ENCODE measurements around the gene KRTAP4-11.
A peak's percentile ranks its signal among the peaks of the same experiment; 100 is the strongest.
"Not testable (repeated sequence)": the region's sequence is repeated elsewhere in the genome, so short reads cannot be mapped to it uniquely, and the experiment has no call there.

The KRTAP4-11 gene

DNA sequence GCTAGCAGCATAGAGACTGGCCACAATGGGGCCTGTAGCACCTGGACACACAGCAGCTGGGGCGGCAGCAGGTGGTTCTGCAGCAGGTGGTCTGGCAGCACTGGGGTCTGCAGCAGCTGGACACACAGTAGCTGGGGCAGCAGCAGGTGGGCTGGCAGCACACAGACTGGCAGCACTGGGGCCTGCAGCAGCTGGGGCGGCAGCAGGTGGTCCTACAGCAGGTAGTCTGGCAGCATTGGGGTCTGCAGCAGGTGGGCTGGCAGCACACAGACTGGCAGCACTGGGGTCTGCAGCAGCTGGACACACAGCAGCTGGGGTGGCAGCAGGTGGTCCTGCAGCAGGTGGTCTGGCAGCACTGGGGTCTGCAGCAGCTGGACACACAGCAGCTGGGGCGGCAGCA is 42.0 kb upstream of the KRTAP4-11 start:
- H3K4me3 ChIP-seq (ENCODE audit: low read depth, low read length); H3K36me3 ChIP-seq (ENCODE audit: control insufficient read depth in 2 of 2, insufficient read depth in 1 of 2, low read length in 2 of 2); POLR2A ChIA-PET; H3K4me1 ChIP-seq (ENCODE audit: control insufficient read depth, insufficient read depth, low read length); CTCF ChIA-PET; H3K9me3 ChIP-seq (ENCODE audit: control insufficient read depth, insufficient read depth, low read depth, low read length); H3K27ac ChIP-seq (ENCODE audit: extremely low read depth, low read depth, low read length): not testable (repeated sequence)
- peak; percentile 95 for TF ChIP-seq ZIC2 (tag by site-specific recombination; IDR thresholded peaks at IDR 0.05)
- peak; percentile 94 for TF ChIP-seq SCRT1 (tag by site-specific recombination; IDR thresholded peaks at IDR 0.05; ENCODE audit: borderline replicate concordance)
- peak; percentile 74 for TF ChIP-seq SCRT2 (tag by site-specific recombination; IDR thresholded peaks at IDR 0.05)

DNA sequence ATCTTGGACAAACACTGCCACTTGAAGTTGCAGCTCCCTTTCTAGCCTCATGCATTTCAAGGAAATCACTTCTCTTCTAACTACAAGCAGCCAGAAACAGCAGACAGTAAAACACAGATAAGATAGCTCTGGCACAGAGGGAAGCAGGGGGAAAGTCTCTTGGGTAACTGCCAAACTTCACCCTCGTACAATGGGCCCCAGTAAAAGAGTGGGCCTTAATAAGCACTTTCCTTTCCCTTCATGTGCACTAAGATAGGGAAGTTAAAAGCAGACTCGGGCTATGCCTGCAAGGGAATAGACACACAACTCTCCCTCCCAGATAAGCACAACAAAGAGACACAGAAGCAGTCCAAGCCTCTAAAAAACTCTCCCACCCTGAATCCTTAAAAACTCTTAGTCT is 35.7 kb upstream of the KRTAP4-11 start:
- ChIA-PET CTCF (interaction anchor here (1.4 kb wide), 1 partner anchor 495 kb away, joined by 3 read pairs; no protein-coding TSS in a partner anchor), POLR2A (no interaction called here)
- Histone ChIP-seq H3K36me3 (ENCODE audit: control insufficient read depth in 2 of 2, insufficient read depth in 1 of 2, low read length in 2 of 2) (no peaks in the 10 kb centered on the region), H3K27ac (ENCODE audit: extremely low read depth, low read depth, low read length) (no peak overlapping the region), H3K4me3 (ENCODE audit: low read depth, low read length) (no peak overlapping the region), H3K9me3 (ENCODE audit: control insufficient read depth, insufficient read depth, low read depth, low read length) (no peaks in the 10 kb centered on the region), H3K4me1 (ENCODE audit: control insufficient read depth, insufficient read depth, low read length) (no peaks in the 10 kb centered on the region)
- TF ChIP-seq ZNF350 (tag by site-specific recombination; IDR thresholded peaks at IDR 0.05) (no peak), TRIM28 (IDR thresholded peaks at IDR 0.05; ENCODE audit: borderline replicate concordance, low read length) (no peak), PRDM1 (tag by site-specific recombination; IDR thresholded peaks at IDR 0.05) (no peak), ZNF548 (tag by site-specific recombination; IDR thresholded peaks at IDR 0.05) (no peak), ZNF664 (tag by site-specific recombination; IDR thresholded peaks at IDR 0.05) (no peak), HOXD13 (CRISPR knock-in tag; IDR thresholded peaks at IDR 0.05; ENCODE audit: borderline replicate concordance) (no peak), ZNF132 (tag by site-specific recombination; IDR thresholded peaks at IDR 0.05; ENCODE audit: borderline replicate concordance) (no peak), SCRT2 (tag by site-specific recombination; IDR thresholded peaks at IDR 0.05) (no peak)
- TF ChIP-seq, protein P1, sequence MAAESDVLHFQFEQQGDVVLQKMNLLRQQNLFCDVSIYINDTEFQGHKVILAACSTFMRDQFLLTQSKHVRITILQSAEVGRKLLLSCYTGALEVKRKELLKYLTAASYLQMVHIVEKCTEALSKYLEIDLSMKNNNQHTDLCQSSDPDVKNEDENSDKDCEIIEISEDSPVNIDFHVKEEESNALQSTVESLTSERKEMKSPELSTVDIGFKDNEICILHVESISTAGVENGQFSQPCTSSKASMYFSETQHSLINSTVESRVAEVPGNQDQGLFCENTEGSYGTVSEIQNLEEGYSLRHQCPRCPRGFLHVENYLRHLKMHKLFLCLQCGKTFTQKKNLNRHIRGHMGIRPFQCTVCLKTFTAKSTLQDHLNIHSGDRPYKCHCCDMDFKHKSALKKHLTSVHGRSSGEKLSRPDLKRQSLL (tag by site-specific recombination; IDR thresholded peaks at IDR 0.05), result no peak
- TF ChIP-seq, protein P2, sequence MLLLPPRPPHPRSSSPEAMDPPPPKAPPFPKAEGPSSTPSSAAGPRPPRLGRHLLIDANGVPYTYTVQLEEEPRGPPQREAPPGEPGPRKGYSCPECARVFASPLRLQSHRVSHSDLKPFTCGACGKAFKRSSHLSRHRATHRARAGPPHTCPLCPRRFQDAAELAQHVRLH (tag by site-specific recombination; IDR thresholded peaks at IDR 0.05), result no peak

DNA sequence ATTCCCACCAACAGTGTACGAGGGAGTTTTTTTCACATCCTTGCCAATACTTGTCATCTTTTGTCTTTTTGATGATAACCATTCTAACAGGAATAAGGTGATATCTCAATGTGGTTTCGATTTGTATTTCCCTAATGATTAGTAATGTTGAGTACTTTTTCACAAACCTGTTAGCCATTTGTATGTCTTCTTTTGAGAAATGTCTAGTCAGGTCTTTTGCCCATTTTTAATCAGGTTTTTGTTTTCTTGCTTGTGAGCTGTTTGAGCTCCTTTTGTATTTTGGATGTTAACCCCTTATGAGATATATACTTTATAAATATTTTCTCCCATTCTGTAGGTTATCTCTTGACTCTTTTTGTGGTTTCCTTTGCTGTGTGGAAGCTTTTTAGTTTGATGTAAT is 33.4 kb upstream of the KRTAP4-11 start:
- Histone ChIP-seq H3K27ac (ENCODE audit: extremely low read depth, low read depth, low read length) (no peak overlapping the region), H3K4me1 (ENCODE audit: control insufficient read depth, insufficient read depth, low read length) (no peaks in the 10 kb centered on the region), H3K9me3 (ENCODE audit: control insufficient read depth, insufficient read depth, low read depth, low read length) (no peaks in the 10 kb centered on the region), H3K36me3 (ENCODE audit: control insufficient read depth in 2 of 2, insufficient read depth in 1 of 2, low read length in 2 of 2) (no peaks in the 10 kb centered on the region), H3K4me3 (ENCODE audit: low read depth, low read length) (no peak overlapping the region)
- ChIA-PET CTCF (no interaction called here), POLR2A (no interaction called here)
- TF ChIP-seq ZNF184 (tag by site-specific recombination; IDR thresholded peaks at IDR 0.05) (no peak), ZFP69B (tag by site-specific recombination; IDR thresholded peaks at IDR 0.05) (no peak), ZNF248 (tag by site-specific recombination; IDR thresholded peaks at IDR 0.05) (no peak), ZNF548 (tag by site-specific recombination; IDR thresholded peaks at IDR 0.05) (no peak), ZFP3 (tag by site-specific recombination; IDR thresholded peaks at IDR 0.05; ENCODE audit: low read depth) (no peak), ZNF274 (IDR thresholded peaks at IDR 0.05; ENCODE audit: low read length) (no peak), ZNF274 (tag by site-specific recombination; IDR thresholded peaks at IDR 0.05; ENCODE audit: borderline replicate concordance) (no peak), ZNF23 (tag by site-specific recombination; IDR thresholded peaks at IDR 0.05; ENCODE audit: borderline replicate concordance) (no peak)
- TF ChIP-seq, protein P2 (tag by site-specific recombination; IDR thresholded peaks at IDR 0.05), result no peak

All from HEK293 (cell line).